GM06990 (cell line): ENCODE measurements around the gene MAPKAPK5.
"Not testable (repeated sequence)": the region's sequence is repeated elsewhere in the genome, so short reads cannot be mapped to it uniquely, and the experiment has no call there.

ENCODE experiments used
- DNase-seq: peaks from one replicate; pipeline ENCODE4 v3.0.0-alpha.2; 2011; ENCODE audit not compliant: insufficient read length; ENCODE audit errors: extremely low read depth
- H3K27me3 ChIP-seq: replicated peaks from 2 replicates; pipeline ENCODE4 v1.6.0; 2011; ENCODE audit warnings: low read length; ENCODE audit not compliant: control insufficient read depth, insufficient read depth
- H3K36me3 ChIP-seq: 2 replicates; pipeline ENCODE4 v1.5.1; 2011; ENCODE audit warnings: low read length; ENCODE audit not compliant: control insufficient read depth, insufficient read depth
- H3K4me3 ChIP-seq: replicated peaks from 2 replicates; pipeline ENCODE4 v1.5.1; 2011; ENCODE audit warnings: low read depth, mild to moderate bottlenecking, control low read depth, low read length
- TF ChIP-seq, protein P1 (sequence below): IDR thresholded peaks from 2 replicates; pipeline ENCODE4 v1.5.1; 2011; ENCODE audit warnings: low read length, control low read depth, mild to moderate bottlenecking, inconsistent platforms; ENCODE audit not compliant: insufficient read depth, poor library complexity, severe bottlenecking

MAPKAPK5 gene

GRCh38 chr12:111803851-111804250 lies 38.2 kb upstream of the MAPKAPK5 start:
- Histone ChIP-seq H3K4me3 (no peak overlapping the region), H3K36me3 (no peaks in the 10 kb centered on the region), H3K27me3 (no peaks in the 10 kb centered on the region)
- TF ChIP-seq, protein P1, sequence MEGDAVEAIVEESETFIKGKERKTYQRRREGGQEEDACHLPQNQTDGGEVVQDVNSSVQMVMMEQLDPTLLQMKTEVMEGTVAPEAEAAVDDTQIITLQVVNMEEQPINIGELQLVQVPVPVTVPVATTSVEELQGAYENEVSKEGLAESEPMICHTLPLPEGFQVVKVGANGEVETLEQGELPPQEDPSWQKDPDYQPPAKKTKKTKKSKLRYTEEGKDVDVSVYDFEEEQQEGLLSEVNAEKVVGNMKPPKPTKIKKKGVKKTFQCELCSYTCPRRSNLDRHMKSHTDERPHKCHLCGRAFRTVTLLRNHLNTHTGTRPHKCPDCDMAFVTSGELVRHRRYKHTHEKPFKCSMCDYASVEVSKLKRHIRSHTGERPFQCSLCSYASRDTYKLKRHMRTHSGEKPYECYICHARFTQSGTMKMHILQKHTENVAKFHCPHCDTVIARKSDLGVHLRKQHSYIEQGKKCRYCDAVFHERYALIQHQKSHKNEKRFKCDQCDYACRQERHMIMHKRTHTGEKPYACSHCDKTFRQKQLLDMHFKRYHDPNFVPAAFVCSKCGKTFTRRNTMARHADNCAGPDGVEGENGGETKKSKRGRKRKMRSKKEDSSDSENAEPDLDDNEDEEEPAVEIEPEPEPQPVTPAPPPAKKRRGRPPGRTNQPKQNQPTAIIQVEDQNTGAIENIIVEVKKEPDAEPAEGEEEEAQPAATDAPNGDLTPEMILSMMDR = no peak
- no peak for DNase-seq

DNA sequence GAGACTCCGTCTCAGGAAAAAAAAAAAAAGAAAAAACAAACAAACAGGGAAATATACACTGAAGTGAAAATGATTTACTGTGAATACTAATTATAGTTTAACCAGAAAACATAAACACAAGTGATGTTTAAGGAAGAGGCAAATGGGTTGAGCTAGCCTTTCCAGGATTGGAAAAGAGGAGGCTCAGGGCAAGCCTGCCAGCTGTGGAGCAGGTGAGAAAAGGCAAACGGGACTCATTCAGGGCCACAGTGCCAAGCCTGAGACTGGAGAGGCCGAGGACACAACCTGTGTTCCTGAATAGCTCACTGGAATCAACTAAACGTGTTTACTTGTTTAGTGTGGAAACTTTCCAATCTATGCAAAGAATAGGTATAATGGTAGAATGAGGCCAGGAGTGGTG lies 35.7 kb upstream of the MAPKAPK5 start:
- Histone ChIP-seq H3K36me3 (no peaks in the 10 kb centered on the region), H3K4me3 (no peak overlapping the region), H3K27me3 (no peaks in the 10 kb centered on the region)
- DNase-seq = no peak
- TF ChIP-seq, protein P1 = no peak

GRCh38 chr12:111807232-111807631 lies 34.8 kb upstream of the MAPKAPK5 start:
- Histone ChIP-seq H3K36me3 (no peaks in the 10 kb centered on the region), H3K4me3 (no peak overlapping the region), H3K27me3 (no peaks in the 10 kb centered on the region)
- DNase-seq = no peak
- TF ChIP-seq, protein P1 = no peak

- DNase-seq = peak; percentile 24
- H3K4me3 ChIP-seq = no peak overlapping the region
- H3K27me3 ChIP-seq = no peaks in the 10 kb centered on the region
- TF ChIP-seq, protein P1 = peak; percentile 78
- no peaks in the 10 kb centered on the region for H3K36me3 ChIP-seq
Measured at GRCh38 chr12:111812881-111813741, 28.9 kb upstream of the MAPKAPK5 start.

GRCh38 chr12:111816065-111816615 lies 25.9 kb upstream of the MAPKAPK5 start:
- Histone ChIP-seq H3K4me3 (no peak overlapping the region), H3K36me3 (no peaks in the 10 kb centered on the region), H3K27me3 (no peaks in the 10 kb centered on the region)
- TF ChIP-seq, protein P1 = no peak
- DNase-seq = no peak

DNA sequence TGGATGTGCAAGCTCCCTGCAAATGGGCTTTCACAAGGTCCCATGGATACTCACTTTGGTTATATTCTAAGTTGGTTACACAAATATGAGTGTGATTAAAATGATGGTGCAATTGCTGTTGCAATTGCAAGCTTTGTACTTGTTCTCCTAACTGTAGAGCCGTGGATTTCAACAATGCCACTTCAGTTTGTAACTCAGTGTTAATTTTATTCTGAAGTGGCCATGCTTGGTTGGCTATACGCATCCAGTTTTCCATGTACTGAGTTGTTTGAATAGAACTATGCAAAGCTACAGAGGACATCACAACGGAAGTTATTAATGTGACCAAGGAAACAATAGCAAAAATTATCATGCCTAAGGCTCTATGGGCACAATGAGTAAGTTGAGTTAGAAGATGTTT lies 25.1 kb upstream of the MAPKAPK5 start:
- not testable (repeated sequence) for H3K36me3 ChIP-seq, H3K4me3 ChIP-seq, H3K27me3 ChIP-seq, DNase-seq
